Heart right ventricle (tissue), 16 donors: Measurements from ENCODE around the gene HIF3A. TPM values are rescaled to one million over a fixed set of nuclear protein-coding genes. Genes with fewer than 3 reads are reported as not detected.

Experiments
- ATAC-seq, 8 donors: fragments of 200-7000 bp; cut with Tn5 transposase; one replicate each; pipeline ENCODE4 v1.9.1; 2020; ENCODE audit warnings: mild to moderate bottlenecking in 8 of 8, moderate library complexity in 8 of 8, moderate number of reproducible peaks in 1 of 8
- DNase-seq, 2 donors: peaks; one replicate each; pipeline ENCODE4 v3.0.0-alpha.2; 2020
- H3K27ac ChIP-seq, 10 donors: fragments of 200-600 bp; sonication (generic) in 2 of 10; one replicate each; pipeline versions ENCODE4 v1.5.0 to v1.8.0; 2020 to 2022; ENCODE audit warnings: mild to moderate bottlenecking in 3 of 10
- H3K27me3 ChIP-seq, 7 donors: fragments of 200-600 bp; one replicate each; pipeline ENCODE4 v1.8.0; 2021 to 2022; ENCODE audit warnings: mild to moderate bottlenecking in 2 of 7
- H3K36me3 ChIP-seq, 9 donors: fragments of 200-600 bp; sonication (generic) in 1 of 9; one replicate each; pipeline versions ENCODE4 v1.5.0 to v1.8.0; 2020 to 2022; ENCODE audit warnings: mild to moderate bottlenecking in 2 of 9
- H3K4me1 ChIP-seq, 9 donors: fragments of 200-600 bp; sonication (generic) in 1 of 9; one replicate each; pipeline versions ENCODE4 v1.5.0 to v1.8.0; 2020 to 2022; ENCODE audit warnings: mild to moderate bottlenecking in 4 of 9
- H3K4me3 ChIP-seq, 10 donors: fragments of 200-600 bp; sonication (generic) in 2 of 10; one replicate each; pipeline versions ENCODE4 v1.5.0 to v1.8.0; 2020 to 2022; ENCODE audit warnings: mild to moderate bottlenecking in 7 of 10, moderate library complexity in 2 of 10
- H3K9me3 ChIP-seq, 11 donors: fragments of 200-600 bp in 10 of 11; sonication (generic) in 2 of 11; one replicate each; pipeline versions ENCODE4 v1.5.0 to v1.8.0; 2013 to 2022; ENCODE audit warnings: mild to moderate bottlenecking in 2 of 11, control low read depth in 1 of 11, moderate library complexity in 1 of 11
- WGBS, 2 donors: extraction: QIAGEN DNeasy Blood & Tissue Kit; methylation state at CpG; one replicate each; pipeline ENCODE4 v1.1.7; 2013; ENCODE audit warnings: inconsistent platforms in 1 of 2; 5-methylcytosine and 5-hydroxymethylcytosine counted together
- intact Hi-C, 10 donors: fragments of 100-400 bp; cut with DNase I; formaldehyde crosslinking; loops; one replicate each; pipeline versions ENCODE4 v1.11.1 to v1.14.2; 2022
- polyA plus RNA-seq, 2 donors: library from polyadenylated mRNA; stranded (reverse); fragments of 200-250 nt; gene quantifications; one replicate each; pipeline ENCODE4 v1.2.3, GENCODE V29; 2013
- total RNA-seq, 10 donors: library from RNA; stranded (reverse); fragmentation: NEBNext Ultra II Directional in 3 of 10; extraction: Animal tissue kit (Norgen Biotek cat#: 25700) in 3 of 10; gene quantifications; one replicate each; pipeline versions ENCODE4 v1.2.1 to v1.2.4, GENCODE V29; 2021 to 2023
- TF ChIP-seq, protein P1 (sequence below), 9 donors: fragments of 200-600 bp; sonication (generic) in 2 of 9; IDR thresholded peaks; one replicate each; pipeline versions ENCODE4 v1.5.0 to v1.8.0; 2021 to 2022; ENCODE audit warnings: antibody characterized with exemption in 9 of 9, mild to moderate bottlenecking in 5 of 9, moderate library complexity in 1 of 9
- donor health status: Arrhythmogenic right ventricular cardiomyopathy.
- donor health status: ischemic (EF 13 %, LVEDD 7.1; RV severe dilation, severe dysfunction).
- donor health status: healthy with polysubstance abuse.
- donor health status: DM: no; HTN: yes; CAD: no.
- donor health status: DM: no; HTN: no; CAD: no.
- donor health status: ischemic (EF 25% LVEDD 6.9; RV normal size, moderate dysfunction).
- donor health status: ischemic (EF 25% LVEDD 5.7; RV mildly dilated, moderate dysfunction).
- donor health status: healthy.
- donor health status: DM: yes; HTN: yes; CAD: no.
- donor health status: Ischemic cardiomyopathy.
- donor health status: ischemic (EF 35%, LVEDD 5.7; RV mildly dilated, moderate dysfunction).
- donor health status: nonischemic (EF 11% LVEDD 7.7; RV severe dilation, severe dysfunction).
- donor health status: DM: yes; HTN: yes; CAD: no.
- donor health status: PGD.
- donor health status: ischemic (EF 29% LVEDD 5.4; RV normal size, mild dysfunction).
- donor health status: nonischemic (EF 23%, LVEDD 6.1; RV moderate dilation, normal function).

Gene HIF3A
- total and polyA plus RNA-seq, 12 donors = 22.7 to 204 (median 48.9) TPM

DNA sequence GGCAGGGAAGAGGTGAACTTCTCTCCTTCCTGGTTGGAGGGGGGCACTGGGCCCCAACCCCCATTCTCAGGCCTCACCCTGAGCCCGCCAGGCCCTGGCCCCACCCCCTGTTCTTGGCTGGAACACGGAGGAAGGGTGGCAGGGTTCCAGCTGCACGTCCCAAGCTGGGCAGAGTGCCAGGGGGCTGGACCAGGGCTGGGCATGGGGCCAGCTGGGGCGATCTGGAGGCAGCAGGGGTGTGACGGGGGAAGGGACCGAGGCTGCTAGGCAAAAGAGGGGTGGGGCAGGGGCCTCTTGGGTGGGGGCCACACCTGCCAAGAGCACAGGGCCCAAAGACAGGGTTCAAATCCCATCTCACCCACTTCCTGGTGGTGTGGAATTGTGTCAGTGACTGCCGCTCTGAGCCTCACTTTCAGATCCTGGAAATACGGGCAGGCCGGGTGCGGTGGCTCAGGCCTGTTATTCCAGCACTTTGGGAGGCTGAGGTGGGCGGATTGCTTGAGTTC is 2.2 kb downstream of the HIF3A start:
- ATAC-seq (peak; percentile 72 to 89 (median 80)), DNase-seq (peak; percentile 97 to 98)
- TF ChIP-seq, protein P1, sequence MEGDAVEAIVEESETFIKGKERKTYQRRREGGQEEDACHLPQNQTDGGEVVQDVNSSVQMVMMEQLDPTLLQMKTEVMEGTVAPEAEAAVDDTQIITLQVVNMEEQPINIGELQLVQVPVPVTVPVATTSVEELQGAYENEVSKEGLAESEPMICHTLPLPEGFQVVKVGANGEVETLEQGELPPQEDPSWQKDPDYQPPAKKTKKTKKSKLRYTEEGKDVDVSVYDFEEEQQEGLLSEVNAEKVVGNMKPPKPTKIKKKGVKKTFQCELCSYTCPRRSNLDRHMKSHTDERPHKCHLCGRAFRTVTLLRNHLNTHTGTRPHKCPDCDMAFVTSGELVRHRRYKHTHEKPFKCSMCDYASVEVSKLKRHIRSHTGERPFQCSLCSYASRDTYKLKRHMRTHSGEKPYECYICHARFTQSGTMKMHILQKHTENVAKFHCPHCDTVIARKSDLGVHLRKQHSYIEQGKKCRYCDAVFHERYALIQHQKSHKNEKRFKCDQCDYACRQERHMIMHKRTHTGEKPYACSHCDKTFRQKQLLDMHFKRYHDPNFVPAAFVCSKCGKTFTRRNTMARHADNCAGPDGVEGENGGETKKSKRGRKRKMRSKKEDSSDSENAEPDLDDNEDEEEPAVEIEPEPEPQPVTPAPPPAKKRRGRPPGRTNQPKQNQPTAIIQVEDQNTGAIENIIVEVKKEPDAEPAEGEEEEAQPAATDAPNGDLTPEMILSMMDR (IDR thresholded peaks at IDR 0.05) = no peak
- Histone ChIP-seq H3K27ac (peak overlapping the region; percentile 87 to 99 (median 96)), H3K27me3 (peaks cover 0 to 18% (median 0%) of the 10 kb centered on the region in 7 donors), H3K9me3 (no peaks in the 10 kb centered on the region), H3K4me1 (peaks cover 27 to 76% (median 57%) of the 10 kb centered on the region in 9 donors), H3K36me3 (peaks cover 0 to 8% (median 0%) of the 10 kb centered on the region in 9 donors), H3K4me3 (peak overlapping the region; percentile 45 to 72 (median 60))
- intact Hi-C loops = loop anchor here in 2 of 10 donors (2.0 to 5.0 kb wide), 2 partner anchors 16 to 78 kb away; no protein-coding TSS in a partner anchor
- WGBS, 2 donors = 6 to 8% methylated on average over 11 of the region's 11 CpGs

GRCh38 chr19:46299695-46300094 is 2.9 kb downstream of the HIF3A start:
- Histone ChIP-seq H3K36me3 (peaks cover 0 to 15% (median 4%) of the 10 kb centered on the region in 9 donors), H3K9me3 (no peaks in the 10 kb centered on the region), H3K4me1 (peaks cover 27 to 83% (median 62%) of the 10 kb centered on the region in 9 donors), H3K27me3 (peaks cover 0 to 18% (median 0%) of the 10 kb centered on the region in 7 donors), H3K27ac (peak overlapping the region; percentile 87 to 99 (median 96)), H3K4me3 (peak overlapping the region; percentile 22 to 72 (median 60))
- DNase-seq (no peak), ATAC-seq (no peak)
- 40 to 45% methylated on average over 7 of the region's 7 CpGs for WGBS, 2 donors
- intact Hi-C loops = loop anchor here in 4 of 10 donors (1.0 to 5.0 kb wide), 4 partner anchors 17 to 78 kb away; partner anchors contain the start of gene PPP5C (in 3 of the 4)
- TF ChIP-seq, protein P1 (IDR thresholded peaks at IDR 0.05) = no peak

DNA sequence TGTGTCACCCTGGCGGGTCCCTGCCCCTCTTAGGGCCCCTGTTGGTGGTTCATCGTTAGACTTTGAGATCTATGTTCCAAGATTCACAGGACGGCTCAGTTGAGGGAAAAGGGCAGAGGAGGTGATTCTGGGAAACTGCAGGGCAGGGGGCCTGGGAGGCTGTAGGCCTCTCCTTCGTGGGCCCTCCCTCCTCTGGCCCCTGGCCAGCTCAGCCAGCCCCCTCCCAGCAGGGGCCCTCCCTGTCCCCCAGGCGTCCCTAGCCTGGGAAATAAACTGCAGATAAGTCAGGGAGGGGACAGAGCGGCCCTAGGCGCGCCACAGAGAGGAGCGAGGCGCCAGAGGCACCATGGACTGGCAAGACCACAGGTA is 6.5 kb downstream of the HIF3A start:
- H3K36me3 ChIP-seq = peaks cover 0 to 51% (median 27%) of the 10 kb centered on the region in 9 donors
- H3K27me3 ChIP-seq = no peaks in the 10 kb centered on the region
- H3K4me1 ChIP-seq = peaks cover 22 to 69% (median 47%) of the 10 kb centered on the region in 9 donors
- H3K27ac ChIP-seq = peak overlapping the region; percentile 65 to 99 (median 89)
- ATAC-seq = no peak
- no peak for DNase-seq
- H3K9me3 ChIP-seq = peaks cover 0 to 9% (median 0%) of the 10 kb centered on the region in 11 donors
- TF ChIP-seq, protein P1 (IDR thresholded peaks at IDR 0.05) = no peak
- intact Hi-C loops = loop anchor here in 3 of 10 donors (5.0 kb wide), 1 partner anchor 44 kb away; the partner anchor contains the start of gene PPP5C (in 3 of the 3)
- peak overlapping the region in 3 of 10 donors; percentile 5 to 26 (median 18) for H3K4me3 ChIP-seq
- 30 to 47% methylated on average over 9 to 10 of the region's 10 CpGs for WGBS, 2 donors

DNA sequence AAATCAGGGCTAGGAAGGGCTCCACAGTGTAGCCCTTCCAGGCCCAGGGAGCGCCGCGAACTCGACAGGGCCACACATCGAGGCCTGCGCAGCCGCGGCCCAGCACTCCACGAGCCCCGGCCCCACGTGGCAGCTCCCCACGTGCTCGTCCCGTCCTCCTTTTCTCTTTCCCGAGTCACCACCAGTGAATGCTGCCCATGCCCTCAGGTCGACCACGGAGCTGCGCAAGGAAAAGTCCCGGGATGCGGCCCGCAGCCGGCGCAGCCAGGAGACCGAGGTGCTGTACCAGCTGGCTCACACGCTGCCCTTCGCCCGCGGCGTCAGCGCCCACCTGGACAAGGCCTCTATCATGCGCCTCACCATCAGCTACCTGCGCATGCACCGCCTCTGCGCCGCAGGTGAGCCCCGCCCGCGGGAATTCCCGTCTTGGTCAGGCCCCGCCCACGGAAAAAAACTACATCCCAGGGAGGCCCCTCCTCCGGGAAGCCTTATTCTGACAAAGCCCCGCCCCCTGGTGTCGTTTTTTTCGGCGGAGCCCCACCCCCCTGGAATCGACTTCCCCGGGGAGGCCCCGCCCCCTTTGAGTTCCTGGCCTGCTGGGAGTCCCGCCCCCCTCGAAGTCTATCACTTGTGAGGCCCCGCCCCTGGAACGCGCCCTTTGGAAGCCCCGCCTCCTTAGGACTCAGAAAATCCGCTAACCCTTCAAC is 7.0 kb downstream of the HIF3A start:
- H3K36me3 ChIP-seq = peaks cover 0 to 56% (median 32%) of the 10 kb centered on the region in 9 donors
- DNase-seq (peak; percentile 68 to 78), ATAC-seq (peak in 4 of 8 donors; percentile 6 to 35 (median 25))
- peak overlapping the region; percentile 65 to 99 (median 89) for H3K27ac ChIP-seq
- TF ChIP-seq, protein P1 (IDR thresholded peaks at IDR 0.05) = no peak
- intact Hi-C loops = loop anchor here in 3 of 10 donors (5.0 kb wide), 1 partner anchor 43 kb away; the partner anchor contains the start of gene PPP5C (in 3 of the 3)
- H3K4me1 ChIP-seq = peaks cover 22 to 64% (median 44%) of the 10 kb centered on the region in 9 donors
- H3K4me3 ChIP-seq = peak overlapping the region in 3 of 10 donors; percentile 5 to 26 (median 18)
- peaks cover 0 to 9% (median 0%) of the 10 kb centered on the region in 11 donors for H3K9me3 ChIP-seq
- no peaks in the 10 kb centered on the region for H3K27me3 ChIP-seq
- WGBS, 2 donors = 37 to 50% methylated on average over 55 to 56 of the region's 56 CpGs
